H1 (cell line): ENCODE data around the gene MBD3L5. TPM values are rescaled to one million over a fixed set of nuclear protein-coding genes. Genes with fewer than 3 reads are reported as not detected.

Experiments
- CTCF ChIA-PET: fragments of 300-600 bp; sonication (Branson Sonifier 250); formaldehyde crosslinking; loops from one replicate; lab custom pipeline; 2021; ENCODE audit not compliant: partially characterized antibody; lab: Charles Lee
- POLR2A ChIA-PET: fragments of 300-600 bp; sonication (Branson Sonifier 250); formaldehyde crosslinking; loops from one replicate; lab custom pipeline; 2021; ENCODE audit warnings: inconsistent platforms; ENCODE audit not compliant: partially characterized antibody; lab: Charles Lee
- DNase-seq, 2 experiments: peaks; one replicate each; pipeline versions ENCODE4 v3.0.0 to v3.0.0-alpha.2; 2010 to 2022; ENCODE audit warnings: low spot score in 2 of 2, low read depth in 1 of 2, mixed read lengths in 1 of 2
- FAIRE-seq: peaks from 2 replicates; lab custom pipeline; 2011; peaks lifted over from hg19 to GRCh38; lab: Jason Lieb, UNC
- H2AFZ ChIP-seq: 2 replicates; pipeline ENCODE4 v1.8.1; 2012; ENCODE audit warnings: low read length, inconsistent platforms
- H2AK5ac ChIP-seq: 2 replicates; pipeline ENCODE4 v1.6.1; 2013; ENCODE audit warnings: low read depth, low read length
- H2BK120ac ChIP-seq: replicated peaks from 2 replicates; pipeline ENCODE3; 2013; ENCODE audit warnings: low read depth, low read length, inconsistent platforms
- H2BK12ac ChIP-seq: 2 replicates; pipeline ENCODE4 v1.6.1; 2013; ENCODE audit warnings: low read depth, low read length
- H2BK15ac ChIP-seq: 2 replicates; pipeline ENCODE4 v1.6.1; 2013; ENCODE audit warnings: low read length
- H2BK20ac ChIP-seq: 2 replicates; pipeline ENCODE4 v1.6.1; 2013; ENCODE audit warnings: low read length
- H2BK5ac ChIP-seq: 2 replicates; pipeline ENCODE4 v1.6.1; 2013; ENCODE audit warnings: low read depth, low read length
- H3K14ac ChIP-seq: 2 replicates; pipeline ENCODE4 v1.6.1; 2013; ENCODE audit warnings: inconsistent platforms; ENCODE audit not compliant: insufficient read length
- H3K18ac ChIP-seq: 2 replicates; pipeline ENCODE4 v1.6.1; 2013; ENCODE audit warnings: low read length; ENCODE audit errors: extremely low read depth
- H3K23ac ChIP-seq: 2 replicates; pipeline ENCODE4 v1.6.1; 2013; ENCODE audit warnings: inconsistent platforms; ENCODE audit not compliant: insufficient read length
- H3K23me2 ChIP-seq: 2 replicates; pipeline ENCODE4 v1.6.1; 2013; ENCODE audit warnings: low read depth, low read length
- H3K27ac ChIP-seq: 2 replicates; pipeline ENCODE4 v1.6.1; 2011; ENCODE audit warnings: low read depth, low read length, inconsistent platforms
- H3K27me3 ChIP-seq, 4 experiments: replicated peaks in 1 of 4; 1 replicate in 1 of 4; 2 replicates in 3 of 4; pipeline versions ENCODE4 v1.6.1 to v1.8.1; 2011 to 2013; ENCODE audit warnings: low read length in 3 of 4, mild to moderate bottlenecking in 3 of 4, inconsistent platforms in 2 of 4, mixed read lengths in 2 of 4, moderate library complexity in 1 of 4; ENCODE audit not compliant: control insufficient read depth in 3 of 4, insufficient read depth in 3 of 4; ENCODE audit errors: extremely low read depth in 1 of 4
- H3K36me3 ChIP-seq, 4 experiments: 2 replicates each; pipeline versions ENCODE4 v1.6.1 to v1.8.1; 2011 to 2013; ENCODE audit warnings: mild to moderate bottlenecking in 4 of 4, low read length in 3 of 4, moderate library complexity in 2 of 4, control low read depth in 1 of 4, inconsistent platforms in 1 of 4; ENCODE audit not compliant: insufficient read depth in 4 of 4, control insufficient read depth in 2 of 4
- H3K4ac ChIP-seq: replicated peaks from 2 replicates; pipeline ENCODE3; 2013; ENCODE audit warnings: low read length, low read depth, mixed read lengths, inconsistent platforms; ENCODE audit not compliant: insufficient read length
- H3K4me1 ChIP-seq, 4 experiments: replicated peaks in 1 of 4; 1 replicate in 1 of 4; 2 replicates in 3 of 4; pipeline versions ENCODE4 v1.6.1 to v1.8.1; 2011 to 2013; ENCODE audit warnings: low read length in 3 of 4, inconsistent platforms in 2 of 4, mixed read lengths in 1 of 4; ENCODE audit not compliant: insufficient read depth in 4 of 4, control insufficient read depth in 3 of 4
- H3K4me2 ChIP-seq, 2 experiments: 2 replicates each; pipeline versions ENCODE4 v1.6.1 to v1.8.1; 2011 to 2013; ENCODE audit warnings: low read depth in 2 of 2, low read length in 2 of 2, control low read depth in 1 of 2, inconsistent platforms in 1 of 2, mild to moderate bottlenecking in 1 of 2; ENCODE audit not compliant: insufficient read depth in 1 of 2
- H3K4me3 ChIP-seq, 4 experiments: fragments of 200-600, 300-600 bp in 1 of 4; sonication (generic), shearing (Covaris generic), sonication (Bioruptor Twin) in 1 of 4; 2 replicates each; pipeline versions ENCODE4 v1.5.1 to v1.8.1; 2011 to 2016; ENCODE audit warnings: low read length in 4 of 4, low read depth in 3 of 4, control low read depth in 2 of 4, inconsistent platforms in 2 of 4, mild to moderate bottlenecking in 2 of 4, mixed read lengths in 1 of 4, moderate library complexity in 1 of 4; ENCODE audit not compliant: insufficient read depth in 2 of 4; ENCODE audit errors: extremely low read depth in 1 of 4
- H3K56ac ChIP-seq: replicated peaks from 2 replicates; pipeline ENCODE3; 2013; ENCODE audit warnings: low read depth, mild to moderate bottlenecking, mixed read lengths, low read length, inconsistent platforms; ENCODE audit not compliant: insufficient read length
- H3K79me1 ChIP-seq: 2 replicates; pipeline ENCODE4 v1.6.1; 2013; ENCODE audit warnings: low read depth, low read length, control low read depth
- H3K79me2 ChIP-seq, 2 experiments: 2 replicates each; pipeline versions ENCODE4 v1.6.1 to v1.8.1; 2012 to 2013; ENCODE audit warnings: low read length in 2 of 2, mild to moderate bottlenecking in 2 of 2, inconsistent platforms in 1 of 2; ENCODE audit not compliant: insufficient read depth in 2 of 2, control insufficient read depth in 1 of 2
- H3K9ac ChIP-seq, 4 experiments: replicated peaks in 1 of 4; 1 replicate in 1 of 4; 2 replicates in 3 of 4; pipeline versions ENCODE4 v1.6.1 to v1.8.1; 2011 to 2013; ENCODE audit warnings: low read depth in 3 of 4, low read length in 3 of 4, control low read depth in 2 of 4, mild to moderate bottlenecking in 2 of 4, moderate library complexity in 2 of 4, inconsistent platforms in 1 of 4; ENCODE audit errors: extremely low read depth in 1 of 4
- H3K9me3 ChIP-seq, 2 experiments: 2 replicates each; pipeline versions ENCODE4 v1.6.1 to v1.8.1; 2012 to 2013; ENCODE audit warnings: mild to moderate bottlenecking in 2 of 2, moderate library complexity in 2 of 2, control low read depth in 1 of 2, inconsistent platforms in 1 of 2, low read depth in 1 of 2, low read length in 1 of 2, mixed read lengths in 1 of 2; ENCODE audit not compliant: insufficient read depth in 2 of 2
- H4K20me1 ChIP-seq, 2 experiments: replicated peaks in 1 of 2; 2 replicates each; pipeline versions ENCODE3 to v1.8.1; 2011 to 2013; ENCODE audit warnings: inconsistent platforms in 2 of 2, low read length in 2 of 2, mild to moderate bottlenecking in 1 of 2; ENCODE audit not compliant: insufficient read depth in 2 of 2, control insufficient read depth in 1 of 2
- H4K5ac ChIP-seq: 2 replicates; pipeline ENCODE4 v1.6.1; 2013; ENCODE audit warnings: low read length, low read depth, mixed read lengths, inconsistent platforms; ENCODE audit not compliant: insufficient read length
- H4K8ac ChIP-seq: 2 replicates; pipeline ENCODE4 v1.8.0; 2013; ENCODE audit warnings: mild to moderate bottlenecking, moderate library complexity, low read length, inconsistent platforms; ENCODE audit not compliant: insufficient read depth; ENCODE audit errors: extremely low read depth
- H4K91ac ChIP-seq: replicated peaks from 2 replicates; pipeline ENCODE3; 2013; ENCODE audit warnings: low read length, mixed read lengths, inconsistent platforms; ENCODE audit not compliant: insufficient read length
- BACH1 ChIP-seq: IDR thresholded peaks from 2 replicates; pipeline ENCODE4 v1.6.1; 2012; ENCODE audit warnings: low read length, improper control_type of control experiment
- CBX5 ChIP-seq: fragments of 300-800, 300-1000 bp; sonication (generic); IDR thresholded peaks from 2 replicates; pipeline ENCODE4 v1.7.1; 2016; ENCODE audit warnings: antibody characterized with exemption, low read length, low read depth
- E2F6 ChIP-seq: IDR thresholded peaks from 2 replicates; pipeline ENCODE4 v1.6.1; 2012; ENCODE audit warnings: inconsistent platforms
- HDAC2 ChIP-seq, 2 experiments: fragments of 300-600 bp in 1 of 2; sonication (generic) in 1 of 2; IDR thresholded peaks; 2 replicates each; pipeline ENCODE4 v1.6.1; 2011 to 2012; ENCODE audit warnings: low read depth in 2 of 2, low read length in 2 of 2, mild to moderate bottlenecking in 2 of 2, moderate library complexity in 2 of 2, borderline replicate concordance in 1 of 2, inconsistent platforms in 1 of 2
- POU5F1 ChIP-seq: IDR thresholded peaks from 2 replicates; pipeline ENCODE4 v1.6.1; 2011; ENCODE audit warnings: low read depth, mild to moderate bottlenecking, low read length, moderate library complexity
- RAD21 ChIP-seq, 2 experiments: IDR thresholded peaks in 1 of 2; conservative IDR thresholded peaks in 1 of 2; 2 replicates each; pipeline ENCODE4 v1.6.1; 2011; ENCODE audit warnings: low read depth in 2 of 2, low read length in 2 of 2, improper control_type of control experiment in 1 of 2, inconsistent platforms in 1 of 2, mild to moderate bottlenecking in 1 of 2, moderate library complexity in 1 of 2
- TAF1 ChIP-seq: IDR thresholded peaks from 2 replicates; pipeline ENCODE4 v1.6.1; 2011; ENCODE audit warnings: mild to moderate bottlenecking, low read depth, low read length
- TCF12 ChIP-seq: IDR thresholded peaks from 2 replicates; pipeline ENCODE4 v1.6.1; 2011; ENCODE audit warnings: low read depth, mild to moderate bottlenecking, low read length
- ZNF274 ChIP-seq: IDR thresholded peaks from 2 replicates; pipeline ENCODE4 v1.7.0; 2012; ENCODE audit warnings: low read length, borderline replicate concordance; ENCODE audit errors: extremely low read depth
- WGBS, 2 experiments: shearing (Covaris generic) in 1 of 2; methylation state at CpG; one replicate each; pipeline versions ENCODE4 v1.1.6 to v1.1.7; 2013 to 2015; ENCODE audit warnings: low lambda C conversion rate in 2 of 2, mixed read lengths in 2 of 2, inconsistent platforms in 1 of 2, low coverage in 1 of 2, missing lambda C conversion rate in 1 of 2; ENCODE audit not compliant: insufficient replicate concordance in 2 of 2, insufficient coverage in 1 of 2, insufficient read length in 1 of 2; ENCODE audit errors: extremely low coverage in 1 of 2, missing lambda C conversion rate in 1 of 2; 5-methylcytosine and 5-hydroxymethylcytosine counted together
- polyA plus RNA-seq, 7 experiments: library from polyadenylated mRNA; depleted of rRNA in 3 of 7; stranded (reverse) in 5 of 7; unstranded in 2 of 7; fragments of >200 nt in 5 of 7; fragments of 200-250 nt in 2 of 7; gene quantifications; 1 replicate in 5 of 7; 2 replicates in 1 of 7; 4 replicates in 1 of 7; pipeline versions ENCODE4 v1.2.1 to v1.2.3, GENCODE V29; 2011 to 2013; ENCODE audit warnings: missing spikeins in 2 of 7, mixed read lengths in 2 of 7
- total RNA-seq: library from RNA; stranded (reverse); fragmentation: NEBNext Ultra II Directional; extraction: Animal tissue kit (Norgen Biotek cat#: 25700); gene quantifications from 2 replicates; pipeline ENCODE4 v1.2.1, GENCODE V29; 2021

Gene MBD3L5
- total and polyA plus RNA-seq, 2 of the 8 experiments (the other 6 are each of a cell fraction or from before 2014, with no cell fraction given), result not detected

GRCh38 chr19:7069904-7070226 is 39.5 kb downstream of the MBD3L5 start:
- Histone ChIP-seq H3K14ac (no peak overlapping the region), H3K18ac (no peak overlapping the region), H2BK20ac (no peak overlapping the region), H3K4me2 (peak overlapping the region; percentile 66 to 79), H4K8ac (no peak overlapping the region), H3K56ac (no peak overlapping the region), H3K9me3 (peaks cover 6 to 10% of the 10 kb centered on the region in 2 experiments; a peak in 2 of 4 replicates), H2BK5ac (no peak overlapping the region)
- no peak for TF ChIP-seq TAF1
- TF ChIP-seq POU5F1, result no peak
- no peak for TF ChIP-seq ZNF274
- no peak for TF ChIP-seq E2F6
- no peak for TF ChIP-seq RAD21 (IDR thresholded peaks at IDR 0.05 in 1 of 2, conservative IDR thresholded peaks at IDR 0.05 in 1 of 2; ENCODE audit: low read depth in 2 of 2, low read length in 2 of 2)
- no peak for TF ChIP-seq CBX5
- TF ChIP-seq BACH1, result no peak
- TF ChIP-seq TCF12, result no peak
- no peak; a peak in 1 of 4 replicates for TF ChIP-seq HDAC2 (IDR thresholded peaks at IDR 0.05; ENCODE audit: borderline replicate concordance in 1 of 2, low read depth in 2 of 2, low read length in 2 of 2)
- TF ChIP-seq, all 59 proteins: peak for 0
- peak overlapping the region; percentile 85 to 95 (median 90) for H3K4me3 ChIP-seq
- H2AK5ac ChIP-seq, result no peak overlapping the region
- H2AFZ ChIP-seq, result 0 out of 2 replicates have a peak overlapping the region, but pooled peaks have one; percentile 1
- DNase-seq (no peak), FAIRE-seq (no peak)
- no peak overlapping the region for H3K4ac ChIP-seq
- POLR2A ChIA-PET, result interaction anchor here (1.1 to 1.8 kb wide), 4 partner anchors 9 to 29 kb away, joined by 3 to 8 read pairs (median 4); no protein-coding TSS in a partner anchor
- H3K36me3 ChIP-seq, result peaks cover 5 to 25% (median 12%) of the 10 kb centered on the region in 4 experiments; a peak in 7 of 8 replicates
- no peak overlapping the region for H2BK120ac ChIP-seq
- H3K79me2 ChIP-seq, result peaks cover 0 to 8% of the 10 kb centered on the region in 2 experiments; a peak in 2 of 4 replicates
- peak overlapping the region; percentile 56 to 59 (median 58) for H3K9ac ChIP-seq
- H2BK15ac ChIP-seq, result no peak overlapping the region
- H3K4me1 ChIP-seq, result no peaks in the 10 kb centered on the region
- H3K23me2 ChIP-seq, result peaks cover 2% of the 10 kb centered on the region; the same call in 1 of the 2 replicates
- no peak overlapping the region for H4K5ac ChIP-seq
- H3K27me3 ChIP-seq, result no peaks in the 10 kb centered on the region
- no peaks in the 10 kb centered on the region for H3K79me1 ChIP-seq
- no peak overlapping the region for H2BK12ac ChIP-seq
- WGBS, 2 experiments, result 6% methylated on average over 12 of the region's 12 CpGs; no CpG with 5 or more reads in 1 of the 2 experiments
- no peak overlapping the region for H3K27ac ChIP-seq
- CTCF ChIA-PET, result interaction anchor here (1.1 kb wide), 1 partner anchor 311 kb away, joined by 4 read pairs; no protein-coding TSS in a partner anchor
- no peak overlapping the region for H4K91ac ChIP-seq
- H4K20me1 ChIP-seq, result no peaks in the 10 kb centered on the region
- no peak overlapping the region for H3K23ac ChIP-seq
